Neural progenitor cell (in vitro differentiated cells): ENCODE data around the gene PANK4.

Experiments used
- EZH2phosphoT487 ChIP-seq: fragments of 200-600 bp; sonication (generic); IDR thresholded peaks from 2 replicates; pipeline ENCODE4 v1.6.1; 2017; ENCODE audit warnings: antibody characterized with exemption
- TF ChIP-seq, protein P1 (sequence below): fragments of 200-600 bp; sonication (generic); IDR thresholded peaks from 2 replicates; pipeline ENCODE4 v1.5.1; 2017; ENCODE audit warnings: antibody characterized with exemption, mild to moderate bottlenecking

DNA sequence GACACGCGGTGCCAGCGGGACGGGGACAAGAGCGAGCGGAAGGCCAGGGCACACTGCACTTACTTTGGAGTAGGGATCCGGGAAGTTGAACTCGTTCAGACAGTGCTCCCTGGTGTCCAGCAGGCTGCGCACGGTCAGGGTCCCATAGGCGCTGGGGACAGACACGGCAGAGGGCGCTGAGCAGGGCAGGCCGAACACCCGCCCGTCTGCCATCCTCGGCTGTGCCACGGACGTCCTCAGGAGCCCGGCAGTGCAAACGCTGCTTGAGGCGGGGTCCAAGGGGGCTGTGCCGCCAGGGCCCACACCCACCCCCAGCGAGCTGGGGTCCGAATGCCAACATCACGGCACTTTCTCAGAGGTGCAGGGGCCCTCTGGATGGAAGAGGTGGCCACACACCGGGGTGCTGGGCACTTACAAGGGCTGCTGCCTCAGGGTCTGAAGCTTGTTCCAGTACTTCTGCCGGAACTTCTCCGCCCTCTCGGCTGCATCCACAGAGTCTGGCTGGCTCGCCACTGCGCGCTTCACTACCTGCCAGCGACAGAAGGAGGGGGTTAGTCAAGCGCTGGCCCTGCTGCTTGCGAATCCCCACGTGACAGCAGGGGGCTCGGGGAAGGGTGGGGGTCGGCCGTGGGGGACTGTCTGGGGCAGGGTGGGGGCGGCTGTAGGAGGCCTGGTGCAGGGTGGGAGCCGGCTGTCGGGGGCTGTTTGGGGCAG is 12.3 kb downstream of the PANK4 start:
- TF ChIP-seq, protein P1, sequence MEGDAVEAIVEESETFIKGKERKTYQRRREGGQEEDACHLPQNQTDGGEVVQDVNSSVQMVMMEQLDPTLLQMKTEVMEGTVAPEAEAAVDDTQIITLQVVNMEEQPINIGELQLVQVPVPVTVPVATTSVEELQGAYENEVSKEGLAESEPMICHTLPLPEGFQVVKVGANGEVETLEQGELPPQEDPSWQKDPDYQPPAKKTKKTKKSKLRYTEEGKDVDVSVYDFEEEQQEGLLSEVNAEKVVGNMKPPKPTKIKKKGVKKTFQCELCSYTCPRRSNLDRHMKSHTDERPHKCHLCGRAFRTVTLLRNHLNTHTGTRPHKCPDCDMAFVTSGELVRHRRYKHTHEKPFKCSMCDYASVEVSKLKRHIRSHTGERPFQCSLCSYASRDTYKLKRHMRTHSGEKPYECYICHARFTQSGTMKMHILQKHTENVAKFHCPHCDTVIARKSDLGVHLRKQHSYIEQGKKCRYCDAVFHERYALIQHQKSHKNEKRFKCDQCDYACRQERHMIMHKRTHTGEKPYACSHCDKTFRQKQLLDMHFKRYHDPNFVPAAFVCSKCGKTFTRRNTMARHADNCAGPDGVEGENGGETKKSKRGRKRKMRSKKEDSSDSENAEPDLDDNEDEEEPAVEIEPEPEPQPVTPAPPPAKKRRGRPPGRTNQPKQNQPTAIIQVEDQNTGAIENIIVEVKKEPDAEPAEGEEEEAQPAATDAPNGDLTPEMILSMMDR, result no peak
- no peak for TF ChIP-seq EZH2phosphoT487
